NCI-H524 (cell line): ENCODE results near the gene TMEM179.

Source experiments
- DNase-seq, 2 experiments: peaks; one replicate each; lab custom pipeline; 2025; lab: John Stamatoyannopoulos, UW

Gene TMEM179

GRCh38 chr14:104544362-104544961 lies 60.1 kb downstream of the TMEM179 start:
- no peak for DNase-seq

GRCh38 chr14:104542871-104543830 lies 61.4 kb downstream of the TMEM179 start:
- DNase-seq, result no peak

GRCh38 chr14:104541905-104542465 lies 62.6 kb downstream of the TMEM179 start:
- no peak for DNase-seq
